ENCODE data around the gene COL27A1.

GRCh38 chr9:114289106-114289505, 133.8 kb downstream of the COL27A1 start:
- TF ChIP-seq CTCF (IDR thresholded peaks at IDR 0.05) (no peak), EZH2 (IDR thresholded peaks at IDR 0.05) (no peak), EZH2phosphoT487 (IDR thresholded peaks at IDR 0.05) (no peak)
